HG03378 (cell line): ENCODE data around the gene ITLN1.

ENCODE experiments used
- ATAC-seq: cut with Tn5 transposase; IDR thresholded peaks from one replicate; pipeline ENCODE4 v1.9.1; 2021; ENCODE audit warnings: mild to moderate bottlenecking, moderate library complexity; ENCODE audit not compliant: unreplicated experiment

Gene ITLN1

DNA sequence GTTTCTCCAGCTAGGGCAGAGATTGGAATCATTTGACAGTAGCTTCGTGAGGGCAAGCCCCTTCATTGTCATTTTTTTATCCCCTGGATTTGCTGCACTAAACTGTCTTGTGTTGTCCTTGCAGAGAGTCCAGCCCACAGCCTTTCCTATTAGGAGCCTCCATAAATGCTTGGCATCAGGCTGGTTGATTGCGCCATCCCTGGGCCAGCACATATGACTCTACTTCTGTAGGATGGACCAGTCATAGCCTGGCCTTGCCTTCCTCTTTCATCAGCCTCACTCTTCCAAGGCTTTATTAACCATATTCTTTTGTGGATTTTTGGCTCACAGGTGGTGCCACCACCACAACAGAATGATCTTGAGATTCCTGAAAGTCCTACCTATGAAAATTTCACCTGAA is 57.6 kb downstream of the ITLN1 start:
- no peak for ATAC-seq

DNA sequence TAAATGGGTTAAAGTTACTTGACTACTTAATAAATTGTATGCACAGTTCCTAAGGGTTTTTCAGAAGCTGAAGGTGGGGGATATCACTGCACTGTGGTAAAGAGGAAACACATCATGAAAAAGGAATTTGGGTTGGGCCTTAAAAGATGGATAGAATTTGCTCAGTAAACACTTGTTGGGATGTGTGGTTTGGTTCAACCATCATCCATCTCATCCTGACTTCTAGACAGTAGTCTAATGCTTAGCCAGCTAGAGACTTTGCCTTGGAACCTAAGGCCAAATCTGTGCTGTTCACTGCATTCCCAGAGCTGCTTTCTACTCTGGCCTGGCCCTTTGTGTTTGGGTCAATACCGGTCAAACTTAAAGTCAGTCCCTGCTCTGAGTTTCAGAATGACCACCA is 58.4 kb downstream of the ITLN1 start:
- no peak for ATAC-seq
